GM21360 (cell line): ENCODE measurements around the gene NFIA.

ENCODE experiments used
- ATAC-seq: cut with Tn5 transposase; IDR thresholded peaks from one replicate; pipeline ENCODE4 v1.9.1; 2021; ENCODE audit warnings: mild to moderate bottlenecking, moderate library complexity; ENCODE audit not compliant: unreplicated experiment

NFIA gene

GRCh38 chr1:61352845-61353435 lies 270.6 kb downstream of the NFIA start:
- ATAC-seq = no peak

DNA sequence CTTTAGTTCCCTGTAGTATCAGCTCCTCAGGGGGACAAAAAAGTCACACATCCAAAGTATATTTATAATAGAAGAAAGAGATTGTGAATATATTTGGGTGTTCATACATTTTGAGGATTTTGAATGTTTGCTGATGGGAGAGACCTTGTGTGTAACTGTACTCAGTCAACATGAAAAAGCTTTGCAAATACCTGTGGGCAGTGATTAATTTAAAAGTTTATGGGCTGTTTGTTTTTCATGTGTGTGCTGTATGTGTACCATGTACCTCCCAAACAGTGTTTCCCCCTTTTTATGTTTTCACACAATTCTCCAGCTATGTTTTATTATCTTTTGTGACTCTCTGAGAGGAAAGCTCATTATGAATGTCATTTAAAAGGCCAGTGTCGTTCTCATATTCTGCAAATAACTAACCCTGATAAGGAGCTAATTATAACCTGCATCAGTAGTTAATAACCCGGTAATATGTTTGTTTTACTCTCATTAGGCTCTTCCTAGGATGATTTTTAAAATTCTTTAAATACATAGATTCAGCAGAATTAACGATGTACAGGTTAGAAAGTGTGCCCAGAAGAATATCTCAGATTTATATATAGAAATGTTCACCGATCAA lies 271.5 kb downstream of the NFIA start:
- no peak for ATAC-seq

- no peak for ATAC-seq
Observed at GRCh38 chr1:61356016-61356415, 273.7 kb downstream of the NFIA start.

DNA sequence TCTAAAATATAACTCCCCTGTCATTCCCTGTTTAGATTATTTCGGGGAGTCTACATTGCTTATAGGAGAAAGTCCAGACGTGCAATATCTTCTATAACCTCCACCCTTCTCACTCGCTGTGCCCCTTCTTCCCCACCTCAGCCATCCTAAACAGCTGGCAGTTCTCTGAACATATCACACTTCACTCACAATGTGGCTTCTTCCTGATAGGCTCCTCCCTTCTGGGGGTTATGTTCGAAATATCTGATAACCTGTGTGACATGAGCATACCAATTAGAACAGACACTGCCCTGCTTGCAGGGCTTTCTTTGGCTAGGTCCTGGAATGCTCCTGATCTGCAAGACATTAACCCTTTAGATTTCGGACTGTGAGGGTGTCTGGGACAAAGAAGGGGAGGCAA lies 274.6 kb downstream of the NFIA start:
- ATAC-seq = no peak

DNA sequence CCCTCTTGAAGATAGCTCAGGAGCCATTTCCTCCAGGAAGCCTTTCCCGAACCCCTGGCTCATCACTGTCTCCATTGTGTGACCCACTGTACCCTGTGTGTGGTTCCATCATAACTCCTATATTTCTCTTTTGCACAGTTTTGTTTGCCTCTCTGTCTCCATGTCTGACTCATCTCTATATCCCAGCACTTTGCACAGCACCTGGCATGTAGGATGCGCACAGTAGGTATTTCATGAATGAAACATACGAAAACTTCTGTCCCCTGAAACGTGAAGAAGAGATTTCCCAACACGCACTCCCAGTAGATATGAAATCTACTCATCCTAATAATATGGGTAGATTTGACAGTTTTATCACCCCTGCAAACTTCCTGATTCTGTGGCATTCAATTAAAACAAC lies 275.2 kb downstream of the NFIA start:
- ATAC-seq = no peak

DNA sequence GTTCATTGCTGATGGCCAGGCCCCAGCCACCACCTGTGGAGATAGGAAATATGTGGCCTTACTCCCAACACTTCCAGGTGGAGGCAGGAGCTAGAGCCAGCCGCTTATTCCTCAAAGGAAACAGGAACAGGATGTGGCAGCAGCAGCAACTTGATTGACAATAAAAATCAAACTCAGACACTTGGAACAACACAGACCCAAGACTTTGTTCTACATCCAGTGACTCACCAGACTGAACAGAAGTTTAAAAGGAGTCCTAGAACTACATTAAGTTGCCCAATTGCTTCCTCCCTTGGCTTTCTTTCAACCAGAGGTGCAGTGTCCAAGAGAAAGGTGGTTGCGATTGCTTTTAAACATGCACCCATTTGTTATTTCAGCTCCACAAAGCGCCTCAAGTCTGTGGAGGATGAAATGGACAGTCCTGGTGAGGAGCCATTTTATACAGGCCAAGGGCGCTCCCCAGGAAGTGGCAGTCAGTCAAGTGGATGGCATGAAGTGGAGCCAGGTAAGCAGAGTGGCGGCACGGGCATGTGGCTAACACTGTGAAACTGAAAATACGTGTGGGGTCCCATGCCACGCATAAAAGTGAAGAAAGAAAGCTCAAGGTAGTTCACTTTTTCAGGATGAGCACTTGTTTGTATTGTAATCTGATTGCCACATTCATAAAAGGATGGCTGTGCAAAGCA lies 276.6 kb downstream of the NFIA start:
- ATAC-seq = no peak

- ATAC-seq = no peak
Observed at GRCh38 chr1:61361931-61362330, 279.6 kb downstream of the NFIA start.

GRCh38 chr1:61362351-61362750 lies 280.0 kb downstream of the NFIA start:
- ATAC-seq = no peak

DNA sequence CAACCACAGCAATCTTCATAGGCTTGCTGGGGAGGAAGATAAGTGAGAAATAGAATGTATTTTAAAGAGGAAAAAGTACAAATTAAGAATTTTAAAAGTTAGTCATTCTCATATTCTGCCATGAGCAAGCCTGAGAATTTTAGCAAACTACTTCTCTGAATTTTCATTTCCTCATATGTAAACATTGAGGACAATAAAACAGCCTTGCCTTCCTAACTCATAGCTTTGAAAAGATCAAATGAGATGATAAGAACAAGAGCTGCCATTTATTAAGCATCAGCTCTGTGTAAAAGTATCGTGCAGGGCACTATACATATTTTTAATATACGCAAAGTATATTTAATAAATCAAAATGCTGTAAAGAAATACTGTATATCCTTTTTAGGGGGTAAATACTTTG lies 286.0 kb downstream of the NFIA start:
- no peak for ATAC-seq

- no peak for ATAC-seq
Observed at GRCh38 chr1:61368876-61369275, 286.5 kb downstream of the NFIA start.

- no peak for ATAC-seq
Observed at GRCh38 chr1:61370177-61370912, 288.0 kb downstream of the NFIA start.

GRCh38 chr1:61370913-61371279 lies 288.5 kb downstream of the NFIA start:
- no peak for ATAC-seq

DNA sequence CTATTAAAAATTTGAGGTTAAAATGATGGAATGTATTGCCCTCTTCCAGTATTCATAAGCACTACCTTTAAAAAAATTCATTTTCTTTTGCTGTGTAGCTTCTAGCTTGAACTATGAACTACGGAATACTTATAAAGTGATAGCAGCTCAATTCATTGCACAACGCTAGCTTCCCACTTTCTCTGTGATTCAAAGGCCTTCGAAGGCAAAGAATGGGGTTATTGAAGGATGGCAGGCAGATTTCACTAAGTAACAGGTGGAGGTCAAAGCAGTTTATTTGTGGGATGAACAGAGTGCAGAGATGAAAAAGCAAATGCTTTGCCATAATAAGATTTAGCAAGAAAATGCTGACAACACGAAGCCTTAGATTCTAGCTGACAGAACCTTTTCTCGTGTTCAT lies 290.6 kb downstream of the NFIA start:
- no peak for ATAC-seq

DNA sequence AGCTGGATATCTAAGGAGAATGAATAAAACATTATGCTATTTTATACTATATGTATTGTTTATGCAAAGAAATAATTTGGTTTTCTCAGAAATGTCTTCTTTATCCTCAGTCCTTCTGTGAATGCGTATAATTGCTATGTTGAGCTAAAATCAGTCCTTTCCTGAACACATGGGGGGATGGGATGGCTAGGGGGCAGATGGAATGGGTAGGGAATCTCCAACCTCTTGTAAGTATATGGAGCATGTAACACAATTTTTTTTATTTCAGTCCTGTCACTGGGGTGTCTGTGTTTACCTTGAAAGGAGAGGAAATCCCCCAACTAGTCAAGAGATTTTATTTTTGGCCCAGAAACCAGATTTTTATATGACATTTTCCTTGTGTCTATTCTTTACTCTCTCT lies 291.8 kb downstream of the NFIA start:
- ATAC-seq = no peak

GRCh38 chr1:61375082-61375880 lies 292.9 kb downstream of the NFIA start:
- ATAC-seq = no peak

GRCh38 chr1:61376151-61376550 lies 293.8 kb downstream of the NFIA start:
- no peak for ATAC-seq

GRCh38 chr1:61377242-61377958 lies 295.0 kb downstream of the NFIA start:
- ATAC-seq = no peak

DNA sequence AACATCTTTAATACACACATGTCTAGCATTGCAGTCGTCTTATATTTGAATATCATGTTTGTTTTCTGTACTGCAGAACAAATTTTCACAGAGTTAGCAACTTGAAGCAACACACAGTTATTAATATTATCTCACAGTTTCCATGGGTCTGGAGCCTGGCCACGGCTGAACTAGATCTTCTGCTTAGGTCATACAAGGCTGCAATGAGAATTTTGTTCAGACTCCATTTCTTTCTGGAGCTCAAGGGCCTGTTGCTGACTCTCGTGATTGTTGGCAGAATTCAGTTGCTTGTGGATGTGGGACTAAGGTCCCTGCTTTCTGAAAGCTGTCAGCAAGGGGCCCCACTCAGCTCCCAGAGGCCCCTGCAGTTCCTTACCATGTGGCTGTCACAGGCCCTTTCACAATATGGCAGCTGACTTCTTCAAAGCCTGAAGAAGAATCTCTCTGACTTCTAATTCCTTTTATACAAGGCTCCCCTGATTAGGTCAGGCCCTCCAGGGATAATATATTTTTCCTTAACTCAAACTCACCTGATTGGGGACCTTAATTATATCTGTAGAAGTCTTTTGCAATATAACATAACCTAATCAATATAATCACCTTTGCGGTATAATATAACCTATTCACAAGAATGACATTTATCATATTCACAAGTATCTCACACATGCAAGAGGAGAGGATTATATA lies 296.3 kb downstream of the NFIA start:
- no peak for ATAC-seq

DNA sequence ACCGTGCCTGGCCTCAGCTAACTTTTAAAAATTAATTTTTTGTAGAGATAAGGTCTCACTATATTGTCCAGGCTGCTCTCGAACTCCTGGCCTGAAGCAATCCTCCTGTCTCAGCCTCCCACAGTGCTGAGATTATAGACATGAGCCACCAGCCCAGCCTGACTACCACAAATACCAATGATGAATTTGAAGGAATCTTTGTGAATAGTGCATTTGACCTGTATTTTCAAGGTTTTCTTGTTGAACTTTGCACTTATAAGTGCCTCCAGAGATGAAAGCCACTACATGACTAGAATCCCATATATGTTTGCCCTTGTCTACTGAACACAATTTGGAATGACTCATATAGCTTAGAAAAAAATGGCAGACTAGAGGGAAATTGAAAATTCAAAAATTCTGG lies 297.3 kb downstream of the NFIA start:
- no peak for ATAC-seq

- no peak for ATAC-seq
Observed at GRCh38 chr1:61380561-61380960, 298.2 kb downstream of the NFIA start.
